ENCODE data around the gene CD300H.

DNA sequence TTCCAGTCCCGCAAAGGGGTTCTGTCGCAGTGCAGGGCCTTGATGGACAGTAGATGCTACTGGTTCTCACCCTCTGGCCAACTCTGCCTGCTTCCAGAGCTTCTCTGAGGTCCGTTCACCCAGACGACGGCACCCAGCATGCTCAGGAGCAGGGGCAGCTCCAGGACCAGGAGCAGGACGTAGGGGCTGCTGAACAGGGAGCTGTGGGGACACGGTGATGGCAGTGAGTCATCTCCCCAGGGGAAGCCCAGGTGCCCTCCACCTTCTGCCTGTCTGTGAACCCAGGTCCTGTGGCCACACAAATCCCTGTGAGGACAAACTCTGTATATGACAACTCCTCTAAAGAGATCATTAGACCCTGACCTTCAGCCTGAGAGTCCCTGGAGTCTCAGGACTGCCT, 18.0 kb downstream of the CD300H start:
- TF ChIP-seq, protein P1, sequence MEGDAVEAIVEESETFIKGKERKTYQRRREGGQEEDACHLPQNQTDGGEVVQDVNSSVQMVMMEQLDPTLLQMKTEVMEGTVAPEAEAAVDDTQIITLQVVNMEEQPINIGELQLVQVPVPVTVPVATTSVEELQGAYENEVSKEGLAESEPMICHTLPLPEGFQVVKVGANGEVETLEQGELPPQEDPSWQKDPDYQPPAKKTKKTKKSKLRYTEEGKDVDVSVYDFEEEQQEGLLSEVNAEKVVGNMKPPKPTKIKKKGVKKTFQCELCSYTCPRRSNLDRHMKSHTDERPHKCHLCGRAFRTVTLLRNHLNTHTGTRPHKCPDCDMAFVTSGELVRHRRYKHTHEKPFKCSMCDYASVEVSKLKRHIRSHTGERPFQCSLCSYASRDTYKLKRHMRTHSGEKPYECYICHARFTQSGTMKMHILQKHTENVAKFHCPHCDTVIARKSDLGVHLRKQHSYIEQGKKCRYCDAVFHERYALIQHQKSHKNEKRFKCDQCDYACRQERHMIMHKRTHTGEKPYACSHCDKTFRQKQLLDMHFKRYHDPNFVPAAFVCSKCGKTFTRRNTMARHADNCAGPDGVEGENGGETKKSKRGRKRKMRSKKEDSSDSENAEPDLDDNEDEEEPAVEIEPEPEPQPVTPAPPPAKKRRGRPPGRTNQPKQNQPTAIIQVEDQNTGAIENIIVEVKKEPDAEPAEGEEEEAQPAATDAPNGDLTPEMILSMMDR (IDR thresholded peaks at IDR 0.05) = no peak
- TF ChIP-seq ZFX (IDR thresholded peaks at IDR 0.05; ENCODE audit: borderline replicate concordance) = no peak
